NCI-H1092 (cell line): ENCODE measurements around the gene FBXO7.

Source experiments
- DNase-seq: peaks from one replicate; lab custom pipeline; 2025; lab: John Stamatoyannopoulos, UW

The FBXO7 gene

DNA sequence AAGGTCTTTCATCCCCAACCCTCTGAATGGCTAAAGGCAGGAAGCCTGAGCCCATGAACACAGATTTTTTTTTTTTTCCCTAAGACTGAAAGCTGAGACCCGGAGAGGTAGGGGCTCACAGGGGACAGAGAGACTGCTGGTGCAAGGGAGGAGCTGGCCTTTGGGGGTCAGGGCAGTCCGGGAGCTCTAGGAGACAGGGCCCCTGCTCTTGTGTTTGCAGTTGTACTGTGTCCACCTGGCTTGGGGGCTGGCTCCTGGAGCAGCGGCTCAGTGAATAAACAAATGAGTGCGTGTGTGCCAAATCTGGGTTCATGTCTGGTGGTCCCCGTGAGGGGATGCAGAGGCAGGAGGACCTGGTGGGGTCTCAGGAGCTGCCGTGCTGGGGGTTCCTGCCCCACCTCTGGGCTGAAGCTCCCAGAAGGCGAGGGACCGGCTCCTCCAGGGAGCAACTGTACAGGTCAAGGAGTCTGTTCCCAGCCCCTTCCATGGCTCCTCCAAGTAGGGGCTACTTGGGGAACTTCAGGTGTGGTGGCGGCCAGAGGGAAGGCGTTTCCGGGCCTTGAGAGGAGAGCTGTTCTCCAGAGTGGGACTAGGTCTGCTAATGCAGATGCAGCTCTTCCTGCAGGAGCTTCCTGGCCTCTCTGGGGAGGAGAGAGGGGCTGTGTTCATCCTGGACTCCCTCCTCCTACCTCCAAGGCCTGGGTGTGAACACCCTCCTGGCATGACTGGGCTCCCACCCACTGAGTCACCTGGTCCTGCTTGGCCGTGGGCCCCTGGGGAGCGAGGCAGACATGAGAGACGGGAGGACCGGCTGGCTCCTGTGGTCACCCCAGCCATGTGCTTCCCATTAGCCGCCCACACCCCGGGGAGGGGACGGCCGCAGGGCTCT is 57.6 kb downstream of the FBXO7 start:
- peak; percentile 10 for DNase-seq

DNA sequence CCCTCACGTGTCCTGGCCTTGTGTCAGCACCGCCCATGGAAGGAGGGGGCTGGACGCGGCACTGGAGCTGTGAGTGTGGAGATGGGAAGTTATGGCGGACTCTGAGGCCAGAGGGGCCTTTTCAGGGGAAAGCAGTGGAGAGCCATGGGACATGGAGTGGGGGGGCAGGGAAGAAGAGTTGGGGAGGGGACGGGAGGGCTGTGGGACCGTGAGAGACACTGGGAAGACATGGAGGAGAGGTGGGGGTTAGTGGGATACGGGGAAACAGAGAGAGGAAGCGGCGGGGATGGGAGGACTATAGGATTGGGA is 58.2 kb downstream of the FBXO7 start:
- DNase-seq, result no peak

DNA sequence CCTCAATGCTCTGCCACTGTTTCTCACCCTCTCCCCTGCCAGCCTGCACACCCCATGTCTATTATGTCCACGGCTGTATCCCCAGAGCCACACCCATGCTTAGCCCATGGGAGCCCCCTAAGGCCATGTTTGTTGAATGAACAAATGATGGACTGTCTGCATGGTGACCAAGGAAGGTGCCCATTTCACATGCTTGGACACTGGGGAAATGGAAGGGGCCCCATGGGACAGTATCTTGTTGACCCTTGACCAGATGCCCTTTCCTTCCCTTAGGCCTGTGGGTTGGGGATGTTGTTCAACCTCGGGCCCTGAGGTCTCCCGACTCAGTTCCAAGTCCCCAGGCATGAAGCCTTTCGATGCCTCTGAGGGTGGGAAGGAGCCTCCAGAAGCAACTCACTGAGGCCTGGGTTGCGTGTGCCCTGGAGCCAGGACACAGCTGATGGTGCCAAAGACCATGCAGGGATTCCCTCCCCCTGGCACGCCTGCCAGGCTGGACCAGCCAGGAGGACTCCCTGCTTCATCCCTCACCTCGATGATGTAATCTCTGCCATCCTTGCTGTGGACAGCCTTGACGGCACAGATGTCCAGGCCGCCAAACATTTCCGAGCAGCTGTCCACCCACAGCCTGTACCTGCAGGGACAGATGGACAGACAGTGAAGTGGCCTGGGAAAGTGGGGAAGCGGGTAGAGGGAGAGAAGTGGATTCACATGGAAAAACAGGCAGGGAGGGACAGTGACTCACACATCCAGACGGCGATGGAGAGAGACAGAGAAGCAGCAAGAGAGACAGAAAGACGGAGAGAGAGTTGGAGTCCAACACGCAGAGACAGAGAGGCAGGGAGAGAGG is 58.9 kb downstream of the FBXO7 start:
- DNase-seq, result no peak

DNA sequence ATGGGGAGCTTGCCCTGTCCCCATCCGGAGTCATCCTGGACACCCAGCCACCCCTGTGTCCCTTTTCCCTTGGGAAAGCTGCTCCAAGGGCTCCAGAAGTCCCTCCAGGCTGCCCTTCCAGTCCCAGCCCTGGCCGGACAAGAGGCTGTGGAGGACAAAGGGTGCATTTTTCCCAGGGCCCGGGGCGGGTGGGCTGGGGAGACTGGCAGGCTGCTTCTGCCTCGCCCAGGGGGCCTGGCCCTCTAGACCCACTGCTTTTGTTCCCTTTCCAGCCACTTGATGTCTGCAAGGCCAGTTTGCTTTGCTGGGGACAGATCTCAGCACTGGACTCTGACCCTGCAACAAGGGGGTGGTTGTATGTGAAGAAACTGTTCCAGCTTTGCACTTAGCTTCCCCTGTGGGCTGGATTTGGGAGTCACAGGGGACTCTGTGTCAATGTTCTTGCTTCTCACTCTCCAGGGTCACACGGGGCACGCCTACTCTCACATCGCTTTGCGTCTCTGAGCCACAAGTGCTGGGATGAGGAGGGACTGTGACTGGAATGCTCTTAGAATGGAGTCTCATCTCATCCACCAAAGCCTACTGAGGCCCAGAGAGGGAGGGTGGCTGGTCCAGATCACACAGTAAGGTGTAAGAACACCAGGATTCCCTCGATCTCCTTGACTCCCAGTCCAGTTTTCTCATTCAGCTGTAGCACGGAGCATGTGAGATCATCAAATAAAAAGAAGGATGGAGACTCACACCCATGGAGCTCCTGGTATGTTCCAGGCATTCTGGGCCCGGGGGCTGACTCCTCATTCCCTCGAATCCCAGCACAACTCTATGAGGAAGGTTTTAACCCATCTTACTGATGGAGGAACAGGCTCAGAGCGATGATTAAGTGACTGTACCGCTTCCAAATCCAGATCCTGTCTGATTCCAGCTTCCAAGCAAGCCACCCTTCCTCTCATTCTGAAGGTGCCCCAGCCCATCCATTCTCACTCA is 59.9 kb downstream of the FBXO7 start:
- DNase-seq, result no peak

DNA sequence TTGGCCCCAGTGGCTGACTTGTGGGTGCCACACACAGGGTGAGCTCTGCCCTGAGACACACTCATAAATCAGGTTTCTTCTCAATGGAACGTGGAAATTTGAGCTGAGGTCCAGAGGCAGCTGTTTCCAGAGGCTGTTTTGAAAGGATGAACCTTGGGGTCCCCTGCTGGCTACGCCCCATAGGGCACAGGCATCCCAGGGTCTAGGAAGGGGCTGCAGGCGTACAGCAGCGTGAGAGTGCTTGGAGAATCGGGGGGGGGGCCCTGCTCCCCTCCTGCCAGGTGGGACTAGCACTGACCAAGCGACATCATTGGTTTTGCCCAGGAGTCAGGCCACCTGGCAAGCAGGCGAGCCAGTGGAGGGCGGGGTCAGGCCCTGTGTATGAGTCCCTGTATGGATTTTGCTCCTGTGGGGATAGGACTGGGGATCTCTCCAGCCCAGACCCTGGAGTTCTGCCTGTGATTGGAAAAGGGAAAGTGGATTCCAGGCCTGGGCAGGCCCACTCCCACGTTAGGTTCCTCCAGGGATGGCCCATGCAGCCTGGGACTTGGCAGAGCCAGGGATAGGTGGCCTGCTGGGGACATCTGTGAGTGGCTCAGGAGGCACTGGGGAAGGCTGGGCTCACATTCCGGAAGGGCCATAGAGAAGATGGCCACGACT is 61.0 kb downstream of the FBXO7 start:
- no peak for DNase-seq

DNA sequence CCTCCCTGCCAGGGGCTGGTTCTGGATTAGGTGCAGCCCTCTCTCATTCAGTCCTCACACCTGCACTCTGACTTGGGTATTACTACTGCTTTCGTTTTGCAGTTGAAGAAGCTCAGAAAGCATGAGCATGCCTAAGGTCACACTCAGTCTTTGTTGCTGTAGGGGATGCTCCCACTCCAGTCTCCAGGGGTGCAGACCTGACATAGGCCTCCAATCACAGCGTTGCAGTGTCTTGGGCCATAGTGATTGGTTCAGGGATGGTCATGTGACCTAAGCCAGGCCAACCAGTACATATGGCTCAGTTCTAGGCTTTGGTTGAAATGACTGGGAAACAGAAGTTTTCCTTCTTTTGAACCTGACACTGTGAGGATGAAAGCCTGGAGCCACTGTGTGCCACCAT is 61.7 kb downstream of the FBXO7 start:
- no peak for DNase-seq

DNA sequence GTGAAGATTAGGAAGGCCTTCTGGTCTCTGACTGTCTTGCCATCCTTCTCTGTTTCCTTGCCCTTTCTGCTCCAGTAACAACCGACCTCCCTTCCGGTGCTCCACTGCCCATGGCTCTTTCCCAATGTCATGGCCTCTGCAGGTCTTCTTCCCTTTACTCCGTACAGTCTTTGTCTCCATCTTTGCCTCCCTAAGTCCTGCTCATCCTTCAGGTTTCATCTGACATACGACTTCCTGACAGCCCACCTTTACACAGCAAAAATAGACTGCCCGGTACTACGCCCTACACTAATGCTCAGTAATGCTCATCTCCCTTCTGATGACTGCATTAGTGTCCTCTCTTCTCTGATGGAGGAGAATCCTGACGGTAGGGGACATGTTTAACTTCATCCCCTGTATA is 63.9 kb downstream of the FBXO7 start:
- DNase-seq, result no peak

DNA sequence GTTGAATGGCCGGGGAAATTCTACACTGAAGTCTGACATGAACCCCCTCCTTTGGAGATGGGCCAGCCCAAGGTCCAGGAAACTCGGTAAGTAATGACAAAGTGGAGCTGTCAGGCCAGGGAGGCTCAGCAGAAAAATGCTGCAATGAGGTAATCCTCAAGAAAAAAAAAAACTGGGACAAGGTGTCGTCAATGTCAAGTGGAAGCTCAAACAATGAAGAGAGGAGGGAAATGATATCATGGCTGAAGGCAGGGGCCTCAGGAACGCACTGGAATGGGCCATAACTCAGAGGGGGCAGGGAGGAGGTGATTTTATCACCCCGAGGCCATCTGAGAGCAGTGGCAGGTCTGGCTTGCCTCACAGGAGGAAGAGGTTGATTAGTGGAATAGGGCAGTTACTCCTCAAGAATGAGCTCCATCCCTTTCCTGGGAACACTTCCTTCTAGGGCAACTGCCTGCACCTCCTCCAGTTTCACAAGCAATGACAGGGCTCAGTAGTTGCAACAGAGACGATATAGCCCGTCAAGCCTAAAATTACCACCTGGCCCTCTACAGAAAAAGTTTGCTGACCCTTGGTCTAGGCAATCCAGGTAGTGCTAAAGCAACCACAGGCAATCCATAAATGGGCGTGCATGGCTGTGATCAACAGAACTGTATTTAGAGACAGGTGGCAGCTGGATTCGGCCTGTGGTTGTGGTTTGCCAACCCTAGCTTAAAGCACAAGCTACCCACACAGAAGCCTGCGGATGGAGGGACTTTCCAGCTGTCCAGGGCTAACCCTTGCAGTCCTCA is 65.2 kb downstream of the FBXO7 start:
- no peak for DNase-seq

DNA sequence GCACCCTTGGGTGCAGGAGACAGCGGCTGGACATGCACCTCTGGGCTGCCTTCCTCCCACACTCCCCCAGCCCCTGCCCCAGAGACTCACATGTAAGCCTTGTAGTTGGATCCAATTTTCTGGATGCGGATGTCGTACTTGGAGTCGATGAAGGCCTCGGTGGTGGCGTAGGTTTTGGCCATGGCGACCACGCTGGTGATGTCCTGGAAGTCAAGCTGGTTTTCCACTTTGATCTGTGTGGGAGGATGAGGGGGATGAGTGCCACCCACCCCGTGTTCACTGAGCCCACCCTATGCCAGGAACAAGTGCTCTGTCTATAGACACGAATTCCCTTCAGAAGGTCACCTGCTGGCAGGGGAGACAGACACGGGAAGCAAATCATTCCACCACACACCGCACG is 66.9 kb downstream of the FBXO7 start:
- DNase-seq, result no peak

DNA sequence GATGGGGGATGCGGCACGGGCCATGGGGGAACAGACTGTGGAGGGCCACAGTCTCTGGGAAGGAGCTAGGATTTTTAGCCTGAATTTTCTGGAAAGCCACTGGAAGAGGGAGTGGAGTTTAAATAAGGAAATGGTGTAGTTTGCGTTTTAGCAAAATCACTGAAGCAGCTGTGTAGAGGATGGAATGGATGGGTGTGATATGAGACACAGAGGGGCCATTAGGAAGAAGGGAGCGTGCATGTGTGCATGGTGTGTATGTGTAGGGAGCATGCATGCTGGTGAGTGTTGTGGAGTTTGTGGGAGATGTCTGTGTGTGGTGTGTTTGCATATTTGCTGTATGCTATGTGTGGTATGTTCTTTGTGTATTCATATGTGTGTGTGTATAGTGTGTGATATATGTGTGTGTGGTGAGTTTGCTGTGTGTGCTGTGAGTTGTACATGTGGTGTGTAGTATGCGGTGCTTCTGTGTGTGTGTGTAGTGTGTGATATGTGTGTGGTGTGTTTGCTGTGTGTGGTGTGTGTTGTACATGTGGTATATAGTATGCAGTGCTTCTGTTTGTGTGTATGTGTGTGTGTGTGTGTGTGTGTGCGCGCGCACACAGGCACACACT is 67.6 kb downstream of the FBXO7 start:
- DNase-seq, result no peak

DNA sequence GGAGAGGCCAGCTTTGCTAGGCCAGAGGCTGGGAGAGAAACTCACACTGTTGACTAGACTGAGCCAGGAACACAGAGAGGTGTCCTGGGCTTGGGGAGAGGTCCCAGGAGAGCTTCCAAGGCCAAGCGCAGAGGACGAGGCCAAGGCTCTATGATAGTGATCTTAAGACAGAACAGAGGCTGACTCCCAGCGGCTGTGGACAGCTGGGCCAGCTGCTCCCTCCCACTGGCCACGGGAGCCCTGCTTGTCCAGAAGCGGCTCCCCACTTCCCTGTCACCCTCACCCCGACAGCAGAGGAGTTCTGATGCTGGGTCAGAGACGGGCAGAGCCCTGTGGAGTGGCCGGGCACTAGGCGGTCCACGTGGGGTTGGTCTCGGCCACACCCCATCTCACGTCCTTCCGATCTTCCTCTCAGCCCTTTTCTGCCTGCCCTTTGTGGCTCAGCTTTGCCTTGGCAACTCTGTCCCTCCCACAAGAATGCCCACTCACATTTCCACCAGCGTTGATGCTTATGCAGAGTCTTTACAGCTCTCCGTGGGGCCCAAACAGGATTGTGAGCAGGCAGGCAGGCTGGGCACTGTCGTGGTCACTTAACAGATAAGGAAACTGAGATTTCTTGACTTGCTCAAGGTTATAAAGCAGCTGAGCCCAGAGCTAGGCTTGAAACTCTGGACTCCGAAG is 68.2 kb downstream of the FBXO7 start:
- no peak for DNase-seq

DNA sequence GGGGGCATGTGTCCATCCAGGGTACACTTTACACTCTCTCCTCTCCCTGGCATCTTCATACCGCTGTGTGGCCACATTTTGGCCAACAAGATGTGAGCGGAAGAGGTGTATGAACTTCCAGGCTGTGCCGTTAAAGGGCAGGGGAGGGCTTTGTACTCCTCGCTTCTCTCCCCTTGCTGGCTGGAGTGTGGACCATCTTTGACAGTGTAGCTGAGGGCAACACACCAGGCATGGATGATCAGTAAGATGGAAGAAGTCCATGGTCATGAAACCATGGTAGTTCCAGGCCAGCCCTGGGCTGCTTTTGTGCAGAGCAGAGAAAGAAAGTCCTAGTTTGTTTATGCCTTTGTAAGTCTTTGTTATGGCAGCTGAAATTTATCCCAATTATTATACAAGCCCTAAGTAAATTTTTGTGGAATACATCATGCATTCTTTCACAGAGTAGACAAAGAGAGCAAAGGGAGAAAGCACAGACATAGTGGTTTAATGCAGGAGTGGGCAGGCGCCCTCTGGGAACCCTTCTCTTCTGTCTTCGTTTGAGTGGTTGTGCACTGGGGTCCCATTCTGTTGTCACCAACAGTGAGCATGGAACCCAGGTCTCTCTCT is 70.4 kb downstream of the FBXO7 start:
- DNase-seq, result no peak

DNA sequence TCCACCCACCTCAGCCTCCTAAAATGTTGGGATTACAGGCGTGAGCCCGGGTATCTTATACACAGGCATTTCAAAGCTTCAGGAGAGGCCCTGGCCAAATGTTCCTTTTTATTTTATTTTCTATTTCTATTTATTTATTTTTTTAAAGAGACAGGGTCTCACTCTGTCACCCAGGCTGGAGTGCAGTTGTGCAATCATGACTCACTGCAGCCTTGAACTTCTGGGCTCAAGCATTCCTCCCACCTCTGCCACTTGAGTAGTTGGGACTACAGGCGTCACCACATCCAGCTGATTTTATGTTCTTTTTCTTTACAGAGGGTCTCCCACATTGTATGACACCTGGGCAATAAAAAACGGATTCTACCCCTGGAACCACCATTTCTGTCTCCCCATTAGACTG is 71.2 kb downstream of the FBXO7 start:
- no peak for DNase-seq

DNA sequence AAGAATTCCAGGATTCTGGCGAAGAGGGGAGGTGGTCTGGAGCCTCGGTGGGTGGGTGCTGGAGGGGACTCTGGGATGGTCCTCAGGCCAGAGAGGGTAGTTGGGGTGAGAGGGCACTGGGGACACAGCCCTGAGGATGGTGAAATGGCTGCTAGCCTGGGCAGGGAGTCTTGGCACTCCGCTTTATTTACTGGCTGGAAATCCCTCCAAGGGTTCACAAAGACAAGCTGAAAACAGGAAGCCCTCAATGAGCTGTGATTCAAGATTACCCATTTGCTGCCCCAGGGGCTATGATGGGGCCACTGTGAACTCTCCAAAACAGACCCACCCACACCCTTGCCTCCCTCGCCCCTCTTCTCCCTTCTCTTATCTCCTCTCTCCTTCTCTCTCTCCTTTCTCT is 71.9 kb downstream of the FBXO7 start:
- no peak for DNase-seq

DNA sequence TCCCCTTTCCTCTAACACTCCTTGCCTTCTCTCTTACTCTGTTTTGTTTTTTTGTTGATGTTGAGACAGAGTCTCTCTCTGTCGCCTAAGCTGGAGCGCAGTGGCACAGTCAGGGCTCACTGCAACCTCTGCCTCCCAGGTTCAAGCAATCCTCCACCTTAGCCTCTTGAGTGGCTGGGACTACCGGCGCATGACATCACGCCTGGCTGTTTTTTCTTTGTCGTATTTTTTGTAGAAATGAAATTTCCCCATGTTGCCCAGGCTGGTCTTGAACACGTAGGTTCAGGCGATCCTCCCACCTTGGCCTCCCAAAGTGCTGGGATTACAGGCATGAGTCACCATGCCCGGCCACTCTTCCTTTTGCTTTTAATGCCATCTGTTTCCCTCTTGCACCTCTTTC is 72.3 kb downstream of the FBXO7 start:
- no peak for DNase-seq

DNA sequence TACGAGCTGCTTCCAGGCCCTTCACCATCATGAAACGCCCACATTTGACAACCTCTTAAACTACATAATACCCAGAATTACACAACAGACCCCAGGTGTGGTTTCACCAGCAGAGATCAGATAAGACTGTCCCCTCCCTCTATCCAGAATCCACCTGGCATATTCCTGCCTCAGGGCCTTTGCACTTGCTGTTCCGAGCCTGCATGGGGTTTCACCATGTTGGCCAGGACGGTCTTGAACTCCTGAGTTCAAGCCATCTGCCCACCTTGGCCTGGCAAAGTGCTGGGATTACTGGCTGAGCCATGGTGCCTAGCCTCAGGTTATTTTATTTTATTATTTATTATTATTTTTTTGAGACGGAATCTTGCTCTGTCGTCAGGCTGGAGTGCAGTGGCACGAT is 73.4 kb downstream of the FBXO7 start:
- DNase-seq, result no peak
